Right lobe of liver (tissue), 6 donors: ENCODE measurements around the gene ZNF14. TPM values are rescaled to one million over a fixed set of nuclear protein-coding genes. Genes with fewer than 3 reads are reported as not detected.
A peak's percentile ranks its signal among the peaks of the same experiment; 100 is the strongest.
"Not testable (repeated sequence)": the region's sequence is repeated elsewhere in the genome, so short reads cannot be mapped to it uniquely, and the experiment has no call there.

Experiments used
- ATAC-seq, 4 donors: fragments of 200-7000 bp; cut with Tn5 transposase; one replicate each; pipeline ENCODE4 v1.9.1; 2020; ENCODE audit warnings: mild to moderate bottlenecking in 4 of 4, moderate library complexity in 4 of 4
- DNase-seq, 3 donors: peaks; one replicate each; pipeline ENCODE4 v3.0.0-alpha.2; 2020
- H3K27ac ChIP-seq, 3 donors: fragments of 200-600 bp; one replicate each; pipeline ENCODE4 v1.8.0; 2022
- H3K27me3 ChIP-seq, 2 donors: fragments of 200-600 bp; one replicate each; pipeline ENCODE4 v1.8.0; 2022
- H3K36me3 ChIP-seq, 4 donors: fragments of 200-600 bp; sonication (generic) in 1 of 4; one replicate each; pipeline versions ENCODE4 v1.5.1 to v1.8.0; 2017 to 2022; ENCODE audit warnings: control low read depth in 1 of 4
- H3K4me1 ChIP-seq, 4 donors: fragments of 200-600 bp; sonication (generic) in 1 of 4; one replicate each; pipeline versions ENCODE4 v1.5.1 to v1.8.0; 2017 to 2022; ENCODE audit warnings: control low read depth in 1 of 4
- H3K4me3 ChIP-seq, 3 donors: fragments of 200-600 bp; one replicate each; pipeline ENCODE4 v1.8.0; 2022
- H3K9me3 ChIP-seq, 4 donors: fragments of 200-600 bp; sonication (generic) in 1 of 4; one replicate each; pipeline versions ENCODE4 v1.5.1 to v1.8.0; 2017 to 2022; ENCODE audit warnings: control low read depth in 1 of 4
- CTCF ChIP-seq, 4 donors: fragments of 200-600 bp in 3 of 4; fragments of 450-650 bp in 1 of 4; IDR thresholded peaks; one replicate each; pipeline versions ENCODE4 v1.5.1 to v1.8.0; 2016 to 2022; ENCODE audit warnings: antibody characterized with exemption in 4 of 4, mild to moderate bottlenecking in 2 of 4
- POLR2A ChIP-seq: fragments of 450-650 bp; IDR thresholded peaks from one replicate; pipeline ENCODE4 v1.6.1; 2017; ENCODE audit warnings: antibody characterized with exemption, mild to moderate bottlenecking
- WGBS: methylation state at CpG from one replicate; pipeline ENCODE4 v1.1.6; 2018; ENCODE audit warnings: low coverage, low lambda C conversion rate; ENCODE audit not compliant: insufficient coverage; ENCODE audit errors: missing lambda C conversion rate; 5-methylcytosine and 5-hydroxymethylcytosine counted together
- intact Hi-C, 2 donors: fragments of 100-400 bp; cut with DNase I; formaldehyde crosslinking; loops; one replicate each; pipeline versions ENCODE4 v1.11.2 to v1.14.1; 2022
- total RNA-seq, 6 experiments: library from RNA; depleted of rRNA in 2 of 6; stranded (reverse); fragments of >200 nt in 2 of 6; fragmentation: NEBNext Ultra II Directional in 3 of 6; extraction: Animal tissue kit (Norgen Biotek cat#: 25700) in 3 of 6; gene quantifications; one replicate each; pipeline versions ENCODE4 v1.1.0 to v1.2.4, GENCODE V29; 2016 to 2023
- donor health status: DM: no; HTN: yes; CAD: no.
- donor health status: DM: no; HTN: no; CAD: no.
- donor health status: DM: no; HTN: no; CAD: no.
- donor health status: DM: no; HTN: yes; CAD: no.
- donor health status: DM: no; HTN: yes; CAD: no.

The ZNF14 gene
- total RNA-seq, 6 experiments from 2014 or later: 0.25 to 0.67 (median 0.41) TPM

GRCh38 chr19:19746286-19747213 lies 13.6 kb upstream of the ZNF14 start:
- WGBS: 56% methylated on average over 6 of the region's 15 CpGs
- Histone ChIP-seq H3K27ac (no peak overlapping the region), H3K27me3 (no peaks in the 10 kb centered on the region), H3K9me3 (no peaks in the 10 kb centered on the region), H3K4me3 (no peak overlapping the region), H3K4me1 (no peaks in the 10 kb centered on the region), H3K36me3 (no peaks in the 10 kb centered on the region)
- DNase-seq: no peak
- intact Hi-C loops: no loop called here
- ATAC-seq: no peak
- TF ChIP-seq POLR2A (no peak), CTCF (IDR thresholded peaks at IDR 0.05) (no peak)

- DNase-seq: peak in 1 of 3 donors; percentile 40
- TF ChIP-seq POLR2A: no peak
- TF ChIP-seq CTCF (IDR thresholded peaks at IDR 0.05): no peak
- WGBS: 47% methylated on average over 3 of the region's 17 CpGs
- Histone ChIP-seq H3K27me3 (no peaks in the 10 kb centered on the region), H3K9me3 (no peaks in the 10 kb centered on the region), H3K36me3 (no peaks in the 10 kb centered on the region), H3K4me1 (no peaks in the 10 kb centered on the region), H3K27ac (no peak overlapping the region), H3K4me3 (no peak overlapping the region)
- intact Hi-C loops: no loop called here
- ATAC-seq: no peak
Observed at GRCh38 chr19:19745496-19746285, 12.8 kb upstream of the ZNF14 start.

GRCh38 chr19:19744641-19745040 lies 11.7 kb upstream of the ZNF14 start:
- Histone ChIP-seq H3K27me3 (no peaks in the 10 kb centered on the region), H3K9me3 (no peaks in the 10 kb centered on the region), H3K4me1 (no peaks in the 10 kb centered on the region), H3K36me3 (no peaks in the 10 kb centered on the region), H3K27ac (no peak overlapping the region), H3K4me3 (no peak overlapping the region)
- intact Hi-C loops: no loop called here
- no peak for TF ChIP-seq POLR2A
- no peak for TF ChIP-seq CTCF (IDR thresholded peaks at IDR 0.05)
- ATAC-seq: no peak
- peak in 1 of 3 donors; percentile 41 for DNase-seq
- 90% methylated on average over 4 of the region's 17 CpGs for WGBS

DNA sequence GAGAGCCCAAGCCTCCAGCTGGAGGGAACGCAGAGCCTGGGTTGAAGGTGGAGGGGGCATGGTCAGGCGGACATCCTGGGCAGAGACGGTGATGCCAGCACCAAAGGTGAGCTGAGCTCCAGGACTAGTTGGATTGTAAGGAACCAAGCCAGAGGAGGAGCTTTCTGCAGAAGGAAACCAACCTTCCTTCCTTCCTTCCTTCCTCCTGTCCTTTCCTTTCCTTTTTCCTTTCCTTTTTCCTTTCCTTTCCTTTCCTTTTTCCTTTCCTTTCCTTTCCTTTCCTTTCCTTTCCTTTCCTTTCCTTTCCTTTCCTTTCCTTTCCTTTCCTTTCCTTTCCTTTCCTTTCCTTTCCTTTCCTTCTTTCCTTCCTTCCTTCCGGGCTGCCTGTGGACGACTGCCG lies 11.0 kb upstream of the ZNF14 start:
- DNase-seq, H3K27ac ChIP-seq, ATAC-seq, intact Hi-C loops, H3K36me3 ChIP-seq, H3K4me1 ChIP-seq, H3K4me3 ChIP-seq, H3K9me3 ChIP-seq, H3K27me3 ChIP-seq: not testable (repeated sequence)
- 62% methylated on average over 5 of the region's 6 CpGs for WGBS

DNA sequence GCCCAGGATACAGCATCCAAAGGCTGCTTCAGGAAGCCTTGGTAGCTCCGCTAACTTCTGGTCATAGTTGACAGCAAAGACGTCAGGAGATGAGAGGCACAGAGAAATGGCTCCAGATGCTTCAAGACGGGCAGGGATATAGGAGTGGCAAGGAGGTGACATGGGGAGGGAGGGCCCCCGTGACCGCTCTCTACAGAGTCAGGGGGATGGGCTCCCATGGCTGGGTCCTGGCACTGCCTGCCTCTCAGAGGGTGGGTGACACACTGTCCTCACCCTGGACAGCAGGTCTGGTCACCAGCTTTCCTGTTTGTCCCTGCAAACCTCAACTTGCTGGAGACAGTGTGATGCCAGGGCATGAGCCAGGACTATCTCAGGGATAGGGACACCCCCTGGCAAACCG lies 10.3 kb upstream of the ZNF14 start:
- intact Hi-C loops: no loop called here
- H3K27me3 ChIP-seq: no peaks in the 10 kb centered on the region
- TF ChIP-seq CTCF (IDR thresholded peaks at IDR 0.05) (no peak), POLR2A (no peak)
- no peak overlapping the region for H3K27ac ChIP-seq
- WGBS: 55% methylated on average over 4 of the region's 6 CpGs
- H3K4me1 ChIP-seq: no peaks in the 10 kb centered on the region
- DNase-seq: no peak
- no peak for ATAC-seq
- H3K4me3 ChIP-seq: no peak overlapping the region
- H3K36me3 ChIP-seq: no peaks in the 10 kb centered on the region
- no peaks in the 10 kb centered on the region for H3K9me3 ChIP-seq
